AG09319 (cell line): ENCODE data around the gene CTNNBL1.

Experiments
- DNase-seq: peaks from one replicate; pipeline ENCODE4 v3.0.0-alpha.2; 2010; ENCODE audit warnings: low read depth; ENCODE audit errors: extremely low read depth
- CTCF ChIP-seq: IDR thresholded peaks from 2 replicates; pipeline ENCODE4 v1.5.1; 2011; ENCODE audit warnings: low read depth, mild to moderate bottlenecking, inconsistent platforms, low read length, moderate library complexity

The CTNNBL1 gene

DNA sequence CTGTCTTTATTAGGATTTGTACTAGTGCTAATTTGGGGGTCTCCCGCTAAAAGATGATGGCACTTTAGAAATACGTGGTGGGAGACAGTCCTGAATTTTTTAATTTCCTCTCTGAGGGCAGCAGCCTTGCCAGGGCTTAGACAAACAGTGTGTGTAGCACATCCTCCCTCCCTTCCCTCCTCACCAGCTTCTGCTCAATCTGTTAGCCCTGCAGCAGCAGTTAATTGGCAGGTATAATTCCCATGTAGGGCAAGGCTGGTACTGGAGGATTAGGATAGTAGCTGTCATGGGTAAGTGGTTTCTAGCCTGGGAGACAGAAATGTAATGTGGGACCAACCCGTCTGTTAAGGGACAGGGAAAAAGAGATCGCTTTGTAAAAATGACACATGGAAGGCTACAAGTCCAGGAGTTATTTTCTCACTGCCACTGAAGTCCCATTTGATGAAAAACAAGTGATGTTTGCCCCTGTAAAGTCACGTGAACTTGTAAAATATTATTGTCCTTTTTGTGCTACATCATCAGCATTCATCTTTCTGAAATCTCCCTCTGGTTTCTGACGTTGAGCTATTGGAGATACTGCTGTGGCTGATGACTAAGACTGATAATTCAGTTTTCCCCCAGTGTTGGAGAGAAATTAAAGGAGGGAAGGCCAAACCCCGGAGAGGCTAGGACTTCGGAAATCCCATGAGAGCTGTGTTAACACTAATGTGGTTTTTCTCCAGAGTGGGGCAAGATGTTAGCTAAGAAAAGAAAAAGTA, 40.6 kb downstream of the CTNNBL1 start:
- TF ChIP-seq CTCF = no peak
- no peak for DNase-seq

DNA sequence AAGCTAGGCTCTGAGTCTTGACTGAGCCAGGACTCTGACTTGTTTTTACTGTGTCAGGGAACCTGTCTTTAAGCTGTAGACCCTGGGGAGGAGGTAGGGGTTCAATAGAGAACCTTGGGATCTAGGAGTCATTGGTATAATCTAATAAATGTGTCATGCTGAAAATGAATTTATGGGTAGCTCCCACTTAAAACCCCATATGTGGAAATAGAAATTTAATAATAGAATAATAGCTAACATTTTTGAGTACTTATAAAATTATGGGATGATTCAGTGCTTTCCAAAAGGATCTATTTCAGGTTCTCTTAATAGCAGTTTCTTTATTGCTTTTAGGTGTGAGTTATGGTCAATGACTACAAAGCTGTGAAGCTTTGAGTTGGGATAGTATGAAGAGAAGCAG, 41.7 kb downstream of the CTNNBL1 start:
- no peak for TF ChIP-seq CTCF
- no peak for DNase-seq

DNA sequence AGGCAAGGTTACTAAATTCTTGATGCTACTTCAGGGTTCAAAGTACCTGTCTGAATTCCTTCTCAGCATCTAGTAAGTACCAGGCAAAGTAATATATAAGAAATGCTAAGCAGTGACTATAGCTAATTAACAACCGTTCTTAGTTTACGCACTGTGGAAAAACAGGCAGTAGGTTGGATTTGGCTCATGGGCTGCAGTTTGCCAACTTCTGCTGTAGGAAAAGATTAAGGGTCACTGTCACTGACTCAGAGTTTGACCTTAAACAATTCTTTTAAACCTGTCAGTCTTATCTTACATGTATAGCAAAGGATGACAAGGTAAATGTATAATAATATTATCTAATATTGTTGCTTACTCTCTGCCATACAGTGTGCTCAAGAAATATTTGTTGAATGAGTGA, 42.3 kb downstream of the CTNNBL1 start:
- no peak for TF ChIP-seq CTCF
- DNase-seq = no peak

- DNase-seq = no peak
- TF ChIP-seq CTCF = no peak
Observed at GRCh38 chr20:37737826-37738420, 44.1 kb downstream of the CTNNBL1 start.

DNA sequence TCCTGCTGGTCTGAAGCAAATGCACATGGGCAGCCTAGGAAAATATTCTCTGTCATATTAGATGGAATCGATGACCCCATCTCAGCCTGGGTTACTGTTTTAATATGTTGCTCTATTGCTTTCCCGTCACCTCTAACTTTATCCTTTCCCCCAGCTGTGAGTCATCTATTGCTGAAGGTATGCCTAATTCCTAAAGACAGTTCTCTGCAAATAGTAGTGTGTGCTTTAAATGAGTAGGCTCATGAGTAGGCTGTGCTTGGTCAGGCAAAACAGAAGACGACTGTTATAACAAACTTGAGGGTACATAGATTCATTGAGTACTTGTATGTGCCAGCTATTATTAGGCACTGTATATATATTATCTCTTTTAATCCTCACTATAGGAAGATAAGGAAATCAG, 47.2 kb downstream of the CTNNBL1 start:
- TF ChIP-seq CTCF = no peak
- no peak for DNase-seq

DNA sequence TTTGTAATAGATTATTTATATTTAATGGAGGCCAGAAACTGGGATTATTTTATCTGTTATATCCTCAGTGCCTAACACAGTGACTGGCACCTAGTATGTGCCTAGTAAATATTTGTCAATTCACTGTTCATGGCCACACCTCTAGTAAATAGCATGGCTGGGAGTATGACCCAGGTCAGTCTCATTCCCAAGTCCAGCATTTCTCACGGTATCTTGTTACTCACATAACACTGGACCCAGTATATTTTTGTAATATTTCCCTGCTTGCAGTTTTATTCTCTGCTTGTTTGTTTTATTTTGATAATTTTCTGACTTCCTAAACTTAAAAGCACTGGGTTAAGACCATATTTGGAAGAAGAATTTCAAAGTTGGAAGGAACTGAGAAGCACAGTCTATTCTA, 47.7 kb downstream of the CTNNBL1 start:
- no peak for TF ChIP-seq CTCF
- DNase-seq = no peak

DNA sequence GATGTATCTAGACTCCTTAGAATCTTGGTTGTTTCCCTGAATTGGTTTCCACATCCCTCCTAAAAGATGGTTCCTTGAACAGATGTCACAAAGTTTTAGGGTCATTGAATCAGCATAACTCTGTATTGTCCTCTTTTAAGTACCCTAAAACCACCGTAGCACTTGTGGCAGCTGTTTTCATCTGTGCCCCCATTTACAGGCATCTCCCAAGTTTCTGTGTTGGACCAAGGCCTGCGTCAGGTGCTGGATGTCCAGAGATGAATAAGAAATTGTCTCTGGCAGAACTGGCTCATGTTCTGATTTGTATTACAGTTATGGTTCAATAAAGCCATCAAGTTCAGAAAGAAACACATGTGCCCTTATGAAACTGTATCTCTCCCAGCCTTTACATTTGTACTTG, 48.3 kb downstream of the CTNNBL1 start:
- DNase-seq = no peak
- TF ChIP-seq CTCF = no peak
